Measurements from ENCODE around the gene RNU1-2.
"Not testable (repeated sequence)": the region's sequence is repeated elsewhere in the genome, so short reads cannot be mapped to it uniquely, and the experiment has no call there.

GRCh38 chr1:16890539-16891021, 5.2 kb upstream of the RNU1-2 start:
- TF ChIP-seq, protein P1, sequence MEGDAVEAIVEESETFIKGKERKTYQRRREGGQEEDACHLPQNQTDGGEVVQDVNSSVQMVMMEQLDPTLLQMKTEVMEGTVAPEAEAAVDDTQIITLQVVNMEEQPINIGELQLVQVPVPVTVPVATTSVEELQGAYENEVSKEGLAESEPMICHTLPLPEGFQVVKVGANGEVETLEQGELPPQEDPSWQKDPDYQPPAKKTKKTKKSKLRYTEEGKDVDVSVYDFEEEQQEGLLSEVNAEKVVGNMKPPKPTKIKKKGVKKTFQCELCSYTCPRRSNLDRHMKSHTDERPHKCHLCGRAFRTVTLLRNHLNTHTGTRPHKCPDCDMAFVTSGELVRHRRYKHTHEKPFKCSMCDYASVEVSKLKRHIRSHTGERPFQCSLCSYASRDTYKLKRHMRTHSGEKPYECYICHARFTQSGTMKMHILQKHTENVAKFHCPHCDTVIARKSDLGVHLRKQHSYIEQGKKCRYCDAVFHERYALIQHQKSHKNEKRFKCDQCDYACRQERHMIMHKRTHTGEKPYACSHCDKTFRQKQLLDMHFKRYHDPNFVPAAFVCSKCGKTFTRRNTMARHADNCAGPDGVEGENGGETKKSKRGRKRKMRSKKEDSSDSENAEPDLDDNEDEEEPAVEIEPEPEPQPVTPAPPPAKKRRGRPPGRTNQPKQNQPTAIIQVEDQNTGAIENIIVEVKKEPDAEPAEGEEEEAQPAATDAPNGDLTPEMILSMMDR (IDR thresholded peaks at IDR 0.05; ENCODE audit: insufficient read depth, low read depth, low read length) = not testable (repeated sequence)
- TF ChIP-seq EZH2 (IDR thresholded peaks at IDR 0.05; ENCODE audit: insufficient read depth, low read length) = not testable (repeated sequence)

Measured in astrocyte (in vitro differentiated cells and primary cell).